Chondrocyte (in vitro differentiated cells): Measurements from ENCODE around the gene NAV2. TPM values are rescaled to one million over a fixed set of nuclear protein-coding genes. Genes with fewer than 3 reads are reported as not detected.

Source experiments
- DNase-seq: peaks from one replicate; pipeline ENCODE4 v3.0.0; 2021; ENCODE audit warnings: mixed read lengths, low spot score
- H3K27ac Mint-ChIP-seq: one replicate; pipeline ENCODE4 v1.8.0; 2021; ENCODE audit warnings: mild to moderate bottlenecking, moderate library complexity, mixed read lengths; ENCODE audit not compliant: unreplicated experiment
- H3K27me3 Mint-ChIP-seq: 2 replicates; pipeline ENCODE4 v1.8.0; 2021; ENCODE audit warnings: low read depth, mixed read lengths
- H3K36me3 Mint-ChIP-seq: 2 replicates; pipeline ENCODE4 v1.8.0; 2021; ENCODE audit warnings: low read depth, mixed read lengths
- H3K4me1 Mint-ChIP-seq: 2 replicates; pipeline ENCODE4 v1.8.0; 2021; ENCODE audit warnings: low read depth, mild to moderate bottlenecking, mixed read lengths
- H3K4me3 Mint-ChIP-seq: one replicate; pipeline ENCODE4 v1.8.0; 2021; ENCODE audit warnings: mild to moderate bottlenecking, moderate library complexity, mixed read lengths; ENCODE audit not compliant: unreplicated experiment
- H3K9me3 Mint-ChIP-seq: 2 replicates; pipeline ENCODE4 v1.8.0; 2021; ENCODE audit warnings: low read depth, mixed read lengths
- CTCF ChIP-seq: fragments of 200-600 bp; sonication (generic); IDR thresholded peaks from 2 replicates; pipeline ENCODE4 v1.5.0; 2021; ENCODE audit warnings: antibody characterized with exemption, mild to moderate bottlenecking, moderate library complexity
- total RNA-seq: library from RNA; stranded (reverse); gene quantifications from 3 replicates; pipeline ENCODE4 v1.2.1, GENCODE V29; 2021

The NAV2 gene
- total RNA-seq, 1 donor from 2014 or later, result 87.0 TPM

- Mint-ChIP-seq H3K4me1 (peaks cover 77% of the 10 kb centered on the region), H3K36me3 (peaks cover 17% of the 10 kb centered on the region), H3K27me3 (no peaks in the 10 kb centered on the region), H3K27ac (peak overlapping the region; percentile 95), H3K4me3 (no peak overlapping the region), H3K9me3 (no peaks in the 10 kb centered on the region)
- peak; percentile 82 for TF ChIP-seq CTCF
- no peak for DNase-seq
These were observed 241.3 kb downstream of the NAV2 start for GRCh38 chr11:19953909-19954308.

- Mint-ChIP-seq H3K4me1 (peaks cover 85% of the 10 kb centered on the region), H3K9me3 (no peaks in the 10 kb centered on the region), H3K36me3 (peaks cover 8% of the 10 kb centered on the region), H3K4me3 (no peak overlapping the region), H3K27ac (no peak overlapping the region), H3K27me3 (no peaks in the 10 kb centered on the region)
- DNase-seq, result no peak
- no peak for TF ChIP-seq CTCF
These were observed 242.3 kb downstream of the NAV2 start for GRCh38 chr11:19954899-19955298.

- peaks cover 87% of the 10 kb centered on the region for H3K4me1 Mint-ChIP-seq
- H3K9me3 Mint-ChIP-seq, result no peaks in the 10 kb centered on the region
These were observed 243.0 kb downstream of the NAV2 start for GRCh38 chr11:19955660-19956059.

GRCh38 chr11:19956228-19956627 is 243.6 kb downstream of the NAV2 start:
- Mint-ChIP-seq H3K27ac (peak overlapping the region; percentile 55), H3K4me3 (no peak overlapping the region), H3K27me3 (no peaks in the 10 kb centered on the region), H3K36me3 (peaks cover 8% of the 10 kb centered on the region), H3K9me3 (no peaks in the 10 kb centered on the region), H3K4me1 (peaks cover 83% of the 10 kb centered on the region)
- TF ChIP-seq CTCF, result no peak
- no peak for DNase-seq

More at GRCh38 chr11:19955660-19956059, 243.0 kb downstream of the NAV2 start:
- no peaks in the 10 kb centered on the region for H3K27me3 Mint-ChIP-seq
- H3K36me3 Mint-ChIP-seq, result peaks cover 8% of the 10 kb centered on the region
- no peak overlapping the region for H3K4me3 Mint-ChIP-seq
- TF ChIP-seq CTCF, result no peak
- DNase-seq, result no peak
- peak overlapping the region; percentile 34 for H3K27ac Mint-ChIP-seq

GRCh38 chr11:19957294-19957943 is 244.8 kb downstream of the NAV2 start:
- Mint-ChIP-seq H3K27ac (peak overlapping the region; percentile 29), H3K9me3 (no peaks in the 10 kb centered on the region), H3K4me1 (peaks cover 74% of the 10 kb centered on the region), H3K4me3 (no peak overlapping the region), H3K27me3 (no peaks in the 10 kb centered on the region), H3K36me3 (peaks cover 11% of the 10 kb centered on the region)
- TF ChIP-seq CTCF, result no peak
- no peak for DNase-seq
